Kidney (tissue), 22 donors: ENCODE measurements around the gene YAF2. TPM values are rescaled to one million over a fixed set of nuclear protein-coding genes. Genes with fewer than 3 reads are reported as not detected.

Source experiments
- DNase-seq, 5 donors: peaks; one replicate each; pipeline ENCODE4 v3.0.0-alpha.2; 2013 to 2020
- FAIRE-seq: peaks from 2 replicates; lab custom pipeline; 2012; peaks lifted over from hg19 to GRCh38; lab: Jason Lieb, UNC
- H3K27ac ChIP-seq, 2 donors: one replicate each; pipeline ENCODE4 v1.7.0; 2013; ENCODE audit warnings: low read depth in 2 of 2, low read length in 2 of 2, inconsistent platforms in 1 of 2
- H3K27me3 ChIP-seq: one replicate; pipeline ENCODE4 v1.7.1; 2013; ENCODE audit warnings: low read length, inconsistent platforms; ENCODE audit not compliant: control insufficient read depth, insufficient read depth
- H3K36me3 ChIP-seq, 3 donors: one replicate each; pipeline versions ENCODE4 v1.7.0 to v1.7.1; 2013; ENCODE audit warnings: low read length in 3 of 3, control low read depth in 1 of 3, inconsistent platforms in 1 of 3; ENCODE audit not compliant: insufficient read depth in 3 of 3, control insufficient read depth in 2 of 3
- H3K4me1 ChIP-seq, 3 donors: one replicate each; pipeline versions ENCODE4 v1.7.0 to v1.7.1; 2013; ENCODE audit warnings: low read length in 3 of 3, inconsistent platforms in 1 of 3, low read depth in 1 of 3; ENCODE audit not compliant: control insufficient read depth in 2 of 3, insufficient read depth in 2 of 3
- H3K4me3 ChIP-seq, 3 donors: one replicate each; pipeline versions ENCODE4 v1.7.0 to v1.8.1; 2013; ENCODE audit warnings: low read length in 3 of 3, control low read depth in 1 of 3, inconsistent platforms in 1 of 3
- H3K9ac ChIP-seq, 3 donors: one replicate each; pipeline versions ENCODE4 v1.7.0 to v1.7.1; 2013; ENCODE audit warnings: low read length in 3 of 3, control low read depth in 1 of 3, inconsistent platforms in 1 of 3
- H3K9me3 ChIP-seq, 3 donors: one replicate each; pipeline versions ENCODE4 v1.7.0 to v1.7.1; 2013; ENCODE audit warnings: low read length in 3 of 3, control low read depth in 1 of 3, inconsistent platforms in 1 of 3; ENCODE audit not compliant: control insufficient read depth in 2 of 3, insufficient read depth in 1 of 3
- intact Hi-C: fragments of 100-400 bp; cut with DNase I; formaldehyde crosslinking; loops from one replicate; pipeline ENCODE4 v1.11.1; 2022
- long read RNA-seq, 10 donors: library from polyadenylated mRNA in 1 of 10; unstranded in 1 of 10; transcript quantifications; one replicate each; pipeline ENCODE4 v2.0.0 and lab custom pipeline, GENCODE V29; 2021 to 2026
- polyA plus RNA-seq: library from polyadenylated mRNA; stranded (reverse); fragments of 350-450 nt; fragmentation: Illumina TruSeq; extraction: RNeasy Lipid Tissue Mini Kit (QIAGEN cat#74804); gene quantifications from one replicate; pipeline ENCODE4 v1.2.3, GENCODE V29; 2014; ENCODE audit warnings: low read depth, low replicate concordance; ENCODE audit not compliant: insufficient read depth
- total RNA-seq: library from RNA; stranded (reverse); fragmentation: NEBNext Ultra II Directional; extraction: Animal tissue kit (Norgen Biotek cat#: 25700); gene quantifications from one replicate; pipeline ENCODE4 v1.2.1, GENCODE V29; 2021
- TF ChIP-seq, protein P1 (sequence below): IDR thresholded peaks from 3 replicates; pipeline ENCODE4 v1.5.1; 2012; ENCODE audit warnings: mild to moderate bottlenecking, moderate library complexity, borderline replicate concordance; ENCODE audit not compliant: insufficient read depth; ENCODE audit errors: extremely low read depth
- donor health status: control.
- donor health status: control.
- donor health status: control.
- donor health status: control.
- donor health status: control.
- donor health status: DM: yes; HTN: yes; CAD: no.
- donor health status: Normal renal cell carcinoma (clear cell type).

YAF2 gene, protein sequence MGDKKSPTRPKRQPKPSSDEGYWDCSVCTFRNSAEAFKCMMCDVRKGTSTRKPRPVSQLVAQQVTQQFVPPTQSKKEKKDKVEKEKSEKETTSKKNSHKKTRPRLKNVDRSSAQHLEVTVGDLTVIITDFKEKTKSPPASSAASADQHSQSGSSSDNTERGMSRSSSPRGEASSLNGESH
- total RNA-seq (32.0 TPM), polyA plus RNA-seq (15.0 TPM)
- long read RNA-seq, donor 1, partial matches to known transcripts: 0 of 2 reads
- long read RNA-seq, donor 1, other reads (novel, unspliced or antisense): 0 of 2 reads
- long read RNA-seq, donor 2, partial matches to known transcripts: 0 of 1 reads
- long read RNA-seq, donor 2, other reads (novel, unspliced or antisense): 0 of 1 reads
- long read RNA-seq, donor 3, partial matches to known transcripts: 0 of 5 reads
- long read RNA-seq, donor 3, other reads (novel, unspliced or antisense): 0 of 5 reads
- long read RNA-seq, donor 4: 0 reads
- long read RNA-seq, donor 5: 0 reads
- long read RNA-seq, donor 6, transcript YAF2-203 (4 exons, 2,076 nt): major isoform, 6 of 11 reads
- long read RNA-seq, donor 6, partial matches to known transcripts: 0 of 11 reads
- long read RNA-seq, donor 6, other reads (novel, unspliced or antisense): 0 of 11 reads
- long read RNA-seq, donor 7, partial matches to known transcripts: 5 of 10 reads
- long read RNA-seq, donor 7, other reads (novel, unspliced or antisense): 3 of 10 reads
- long read RNA-seq, donor 8, partial matches to known transcripts: 0 of 3 reads
- long read RNA-seq, donor 8, other reads (novel, unspliced or antisense): 0 of 3 reads
- long read RNA-seq, donor 9, partial matches to known transcripts: 0 of 1 reads
- long read RNA-seq, donor 9, other reads (novel, unspliced or antisense): 0 of 1 reads
- long read RNA-seq, donor 10, partial matches to known transcripts: 0 of 9 reads
- long read RNA-seq, donor 10, other reads (novel, unspliced or antisense): 0 of 9 reads

DNA sequence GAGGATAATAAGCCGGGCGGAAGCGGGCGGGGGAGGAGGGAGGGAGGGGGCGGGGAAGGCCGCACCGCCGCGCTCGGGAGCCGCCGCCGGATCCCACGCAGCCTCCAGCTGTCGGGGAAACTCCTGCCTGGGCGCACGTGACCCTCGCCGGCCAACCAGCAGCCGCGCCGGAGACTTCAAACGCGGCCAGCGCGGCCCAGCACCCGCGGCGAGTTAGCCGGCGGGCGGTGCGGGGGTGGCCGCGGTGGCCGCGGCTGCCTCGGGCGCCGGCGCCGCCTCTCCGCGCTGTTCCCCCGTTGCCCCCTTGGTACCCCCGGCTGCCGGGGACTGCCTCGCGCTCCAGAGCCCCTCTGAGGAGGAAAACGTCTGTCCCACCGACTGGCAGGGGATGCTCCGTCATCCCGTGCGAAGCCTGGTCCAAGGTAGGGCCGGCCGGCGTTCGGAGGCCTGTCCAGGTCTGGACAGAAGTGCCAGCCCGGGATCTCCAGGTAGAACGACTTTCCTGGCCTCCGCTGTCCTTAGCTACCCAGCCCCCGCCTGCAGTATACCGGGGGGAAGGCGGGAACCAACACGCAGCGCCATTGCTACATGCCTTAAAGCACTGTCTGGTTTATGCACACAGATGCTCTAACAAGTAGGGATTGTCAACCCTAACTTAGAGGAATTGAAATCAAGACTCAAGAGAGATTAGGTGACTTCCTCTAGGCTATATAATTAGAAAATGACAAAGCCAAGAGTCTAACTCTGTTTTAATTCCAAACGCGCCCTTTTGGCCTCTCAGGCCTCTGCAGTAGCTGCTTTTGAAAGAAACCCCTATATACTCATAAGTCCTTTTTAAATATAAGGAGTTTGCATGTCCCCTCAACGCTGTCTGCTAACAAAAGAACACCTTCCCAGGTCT lies at the start of gene YAF2:
YAF2 (minus strand) TSS at position 9 of the 901 bp plus-strand sequence. CDS start 68 bp downstream, outside the sequence.
- intact Hi-C loops: no loop called here
- Histone ChIP-seq H3K36me3 (no peaks in the 10 kb centered on the region), H3K27ac (peak within 1 kb of the TSS; percentile 79 to 86), H3K9me3 (no peaks in the 10 kb centered on the region), H3K4me1 (peaks cover 0 to 14% (median 6%) of the 10 kb centered on the region in 3 donors), H3K9ac (peak within 1 kb of the TSS; percentile 63 to 82 (median 77)), H3K4me3 (peak within 1 kb of the TSS; percentile 75 to 86 (median 75)), H3K27me3 (no peaks in the 10 kb centered on the region)
- DNase-seq (peak; percentile 91 to 96 (median 94)), FAIRE-seq (no peak)
- TF ChIP-seq, protein P1, sequence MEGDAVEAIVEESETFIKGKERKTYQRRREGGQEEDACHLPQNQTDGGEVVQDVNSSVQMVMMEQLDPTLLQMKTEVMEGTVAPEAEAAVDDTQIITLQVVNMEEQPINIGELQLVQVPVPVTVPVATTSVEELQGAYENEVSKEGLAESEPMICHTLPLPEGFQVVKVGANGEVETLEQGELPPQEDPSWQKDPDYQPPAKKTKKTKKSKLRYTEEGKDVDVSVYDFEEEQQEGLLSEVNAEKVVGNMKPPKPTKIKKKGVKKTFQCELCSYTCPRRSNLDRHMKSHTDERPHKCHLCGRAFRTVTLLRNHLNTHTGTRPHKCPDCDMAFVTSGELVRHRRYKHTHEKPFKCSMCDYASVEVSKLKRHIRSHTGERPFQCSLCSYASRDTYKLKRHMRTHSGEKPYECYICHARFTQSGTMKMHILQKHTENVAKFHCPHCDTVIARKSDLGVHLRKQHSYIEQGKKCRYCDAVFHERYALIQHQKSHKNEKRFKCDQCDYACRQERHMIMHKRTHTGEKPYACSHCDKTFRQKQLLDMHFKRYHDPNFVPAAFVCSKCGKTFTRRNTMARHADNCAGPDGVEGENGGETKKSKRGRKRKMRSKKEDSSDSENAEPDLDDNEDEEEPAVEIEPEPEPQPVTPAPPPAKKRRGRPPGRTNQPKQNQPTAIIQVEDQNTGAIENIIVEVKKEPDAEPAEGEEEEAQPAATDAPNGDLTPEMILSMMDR: no peak

DNA sequence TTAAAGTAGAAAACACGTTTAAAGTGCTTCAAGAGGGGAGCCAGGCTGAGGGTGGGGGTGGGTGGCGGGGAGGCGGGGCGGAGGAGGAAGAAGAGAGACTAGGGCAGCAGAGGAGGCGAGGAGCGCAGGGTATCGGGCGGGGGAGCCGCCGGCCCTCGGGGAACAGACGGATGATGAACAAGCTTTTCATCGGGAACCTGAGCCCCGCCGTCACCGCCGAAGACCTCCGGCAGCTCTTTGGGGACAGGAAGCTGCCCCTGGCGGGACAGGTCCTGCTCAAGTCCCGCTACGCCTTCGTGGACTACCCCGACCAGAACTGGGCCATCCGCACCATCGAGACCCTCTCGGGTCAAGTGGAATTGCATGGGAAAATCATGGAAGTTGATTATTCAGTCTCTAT lies 48.7 kb upstream of the YAF2 start:
- intact Hi-C loops: no loop called here
- H3K9ac ChIP-seq: no peak overlapping the region
- no peak for FAIRE-seq

DNA sequence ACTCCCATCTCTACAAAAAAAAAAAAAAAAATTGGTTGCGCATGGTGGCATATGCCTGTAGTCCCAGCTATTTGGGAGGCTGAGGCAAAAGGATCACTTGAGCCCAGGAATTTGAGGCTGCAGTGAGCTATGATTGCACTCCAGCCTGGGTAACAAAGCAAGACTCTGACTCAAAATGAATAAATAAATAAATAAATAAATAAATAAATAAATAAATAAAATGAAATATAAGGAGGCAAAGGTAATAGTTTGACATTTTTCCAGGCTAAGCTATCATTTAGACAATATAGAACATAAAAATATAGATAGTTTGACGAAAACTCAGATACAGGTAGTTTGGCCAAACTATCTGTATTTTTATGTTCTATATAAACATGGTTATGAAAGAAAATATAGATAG lies 47.4 kb upstream of the YAF2 start:
- no peaks in the 10 kb centered on the region for H3K4me1 ChIP-seq
- DNase-seq (no peak), FAIRE-seq (no peak)
- H3K4me3 ChIP-seq: no peak overlapping the region
- no peaks in the 10 kb centered on the region for H3K27me3 ChIP-seq
- no peaks in the 10 kb centered on the region for H3K36me3 ChIP-seq
- no peaks in the 10 kb centered on the region for H3K9me3 ChIP-seq
- intact Hi-C loops: no loop called here
- no peak overlapping the region for H3K27ac ChIP-seq
- H3K9ac ChIP-seq: no peak overlapping the region
- TF ChIP-seq, protein P1: no peak

More for the DNA sequence above, 48.7 kb upstream of the YAF2 start:
- TF ChIP-seq, protein P1: no peak
- Histone ChIP-seq H3K9me3 (no peaks in the 10 kb centered on the region), H3K4me3 (no peak overlapping the region), H3K27ac (no peak overlapping the region), H3K27me3 (no peaks in the 10 kb centered on the region), H3K36me3 (no peaks in the 10 kb centered on the region), H3K4me1 (no peaks in the 10 kb centered on the region)
- DNase-seq: no peak
